NCI-H2029 treated with DMSO at 0.1 percent for 48 hours (cell line): ENCODE data around the gene BORCS8.

Experiments used
- DNase-seq: peaks from one replicate; lab custom pipeline; 2025; lab: John Stamatoyannopoulos, UW

Gene BORCS8

DNA sequence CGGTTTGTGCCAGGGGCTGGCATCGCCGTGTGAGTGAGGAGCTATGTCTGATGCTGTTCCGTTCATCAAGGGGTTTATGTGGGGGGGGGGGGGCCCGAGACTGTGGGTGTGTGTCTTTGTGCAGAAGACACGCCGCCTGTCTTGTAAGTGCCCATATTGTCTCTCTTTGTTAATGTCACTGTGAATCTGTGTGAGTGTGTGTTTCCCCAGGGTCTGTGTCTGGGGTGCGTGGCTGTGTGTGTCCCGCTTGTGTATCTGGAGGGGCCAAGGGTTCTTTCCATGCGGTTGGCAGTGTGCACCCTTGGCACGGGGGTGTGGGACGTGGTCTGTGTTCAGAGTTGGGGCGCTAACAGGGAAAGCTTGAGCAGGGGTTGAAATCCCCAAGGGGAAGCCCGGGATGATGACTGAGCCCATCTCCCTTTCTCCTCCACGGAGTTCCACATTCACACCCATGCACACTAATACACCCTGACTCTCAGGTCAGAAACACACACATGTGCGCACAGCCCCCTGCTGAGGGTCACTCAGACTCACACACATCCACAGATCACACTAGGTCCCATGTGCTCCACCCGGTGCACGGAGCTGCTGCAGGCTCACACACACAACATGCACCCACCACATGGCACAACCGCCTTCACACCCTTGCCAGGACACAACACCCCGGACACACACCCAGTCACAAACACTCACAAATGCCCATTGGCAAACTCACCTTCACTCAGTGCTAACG lies 21.6 kb upstream of the BORCS8 start:
- no peak for DNase-seq

DNA sequence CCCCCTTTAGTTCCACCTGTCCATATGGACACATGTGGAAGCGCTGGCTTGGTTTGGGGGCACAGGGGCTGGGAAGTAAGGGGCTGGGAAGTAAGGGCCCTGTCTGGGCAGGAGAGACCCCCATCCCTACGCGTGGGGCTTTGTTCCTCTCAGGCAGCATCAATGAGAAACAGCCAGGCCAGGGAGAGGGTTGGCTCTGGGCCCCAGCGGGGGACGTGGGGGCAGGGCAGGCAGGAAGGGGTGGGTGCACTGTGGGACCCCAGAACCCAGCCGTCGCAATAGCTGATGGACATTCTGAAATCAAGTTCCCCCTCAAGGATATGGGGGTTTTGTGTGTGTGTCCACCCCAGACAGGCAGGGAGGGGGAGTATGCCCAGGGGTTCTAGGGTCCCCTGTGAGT lies 21.0 kb upstream of the BORCS8 start:
- no peak for DNase-seq

DNA sequence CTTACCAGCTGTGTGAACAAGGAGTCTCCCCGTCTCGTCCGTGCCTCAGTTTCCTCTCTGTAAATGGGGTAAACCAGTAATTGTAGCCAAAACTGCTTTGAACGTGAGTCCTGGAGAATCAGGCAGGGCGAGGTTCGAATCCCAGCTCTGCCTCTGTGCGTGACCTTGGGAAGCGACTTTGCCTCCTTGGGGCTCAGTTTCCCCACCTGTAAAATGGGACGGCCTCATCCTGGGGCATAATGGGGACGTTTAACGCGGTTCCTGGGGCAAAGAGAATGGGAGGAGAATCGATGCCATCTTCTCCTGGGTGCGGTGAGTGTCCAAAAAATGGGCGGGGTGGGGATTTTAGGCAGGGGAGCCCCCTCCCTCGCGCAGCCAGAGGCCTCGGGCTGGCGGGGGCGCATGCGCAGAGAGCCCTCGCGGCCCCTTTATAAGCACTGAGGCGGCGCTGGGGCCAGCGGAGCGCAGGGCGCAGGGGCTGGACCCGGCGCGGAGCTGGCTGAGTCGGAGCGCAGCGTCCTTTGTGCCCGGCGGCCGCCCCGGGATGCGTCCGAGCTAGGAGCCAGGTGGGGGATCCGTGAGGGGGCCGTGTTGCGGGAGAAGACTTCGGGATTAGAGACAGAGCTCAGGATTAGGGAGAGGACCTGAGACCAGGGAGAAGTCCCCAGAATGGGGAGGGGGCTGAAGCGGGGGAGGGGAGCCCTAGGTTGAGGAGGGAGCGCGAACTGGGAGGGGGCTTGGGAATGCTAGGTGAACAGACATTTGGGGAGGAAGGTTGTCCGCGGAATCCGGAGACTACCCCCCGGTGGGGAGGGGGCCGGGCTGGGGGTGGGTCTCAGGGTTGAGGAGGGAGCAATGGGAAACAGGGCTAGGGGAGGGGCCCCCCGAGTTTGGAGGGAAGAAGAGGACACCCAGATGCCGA lies 19.8 kb upstream of the BORCS8 start, which contains the start of gene NCAN:
TSS of gene NCAN (plus strand) at position 460 of the 922 bp plus-strand sequence. CDS start 4,996 bp downstream, outside the sequence.
- no peak for DNase-seq

DNA sequence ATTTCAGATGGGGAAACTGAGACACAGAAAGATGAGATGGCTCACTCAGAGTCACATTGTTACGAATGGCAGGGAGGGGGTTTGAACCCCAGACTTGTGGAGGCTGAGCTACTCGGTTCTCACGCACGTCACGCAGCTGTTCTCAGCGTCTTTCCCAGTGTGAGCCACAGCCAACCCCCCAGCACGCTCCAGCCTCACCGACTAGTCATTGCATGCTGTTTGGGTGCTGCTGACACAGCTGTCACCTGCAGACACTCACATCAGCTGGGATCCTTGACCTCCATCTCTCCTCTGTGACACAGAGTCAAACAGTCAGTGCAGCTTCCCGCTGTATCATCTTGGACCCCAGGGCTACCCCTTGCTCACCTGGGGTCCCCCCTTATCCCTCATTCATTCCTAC lies 17.4 kb upstream of the BORCS8 start:
- no peak for DNase-seq

DNA sequence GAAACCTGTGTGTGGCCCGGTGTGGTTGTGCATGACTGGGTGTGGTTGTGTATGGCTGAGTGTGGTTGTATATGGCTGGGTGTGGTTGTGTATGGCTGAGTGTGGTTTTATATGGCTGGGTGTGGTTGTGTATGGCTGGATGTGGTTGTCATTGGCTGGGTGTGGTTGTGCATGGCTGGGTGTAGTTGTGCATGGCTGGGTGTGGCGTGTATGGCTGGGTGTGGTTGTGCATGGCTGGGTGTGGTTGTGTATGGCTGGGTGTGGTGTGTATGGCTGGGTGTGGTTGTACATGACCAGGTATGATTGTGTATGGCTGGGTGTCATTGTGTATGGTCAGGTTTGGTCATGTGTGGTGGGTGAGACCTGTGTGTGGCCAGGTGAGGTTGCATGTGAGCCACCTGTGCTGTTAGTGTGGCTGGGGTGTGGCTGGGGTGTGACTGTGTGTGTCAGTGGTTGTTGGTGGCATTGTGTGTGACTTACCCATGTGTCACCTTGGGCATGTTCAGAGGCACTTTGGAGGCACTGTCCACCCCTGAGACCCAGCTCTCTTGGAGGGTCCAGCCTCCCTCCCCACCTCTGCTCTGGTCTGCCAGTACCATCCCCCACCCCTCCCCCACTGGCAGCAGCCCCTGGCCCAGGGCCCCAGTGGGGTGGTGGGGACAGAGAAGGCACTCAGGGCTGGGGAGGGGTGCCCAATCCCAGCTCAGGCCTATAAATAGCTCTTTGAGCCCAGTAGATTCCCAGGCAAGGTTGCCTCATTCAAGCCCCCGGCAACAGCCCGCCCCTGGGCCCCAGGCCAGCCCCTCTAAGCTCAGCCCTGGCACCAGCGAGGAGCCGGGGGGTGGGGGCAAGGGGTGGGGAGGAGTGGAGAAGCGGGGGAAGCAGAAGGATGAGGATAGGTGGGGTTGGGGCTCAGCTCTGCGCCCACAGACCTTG lies 16.0 kb upstream of the BORCS8 start:
- no peak for DNase-seq

DNA sequence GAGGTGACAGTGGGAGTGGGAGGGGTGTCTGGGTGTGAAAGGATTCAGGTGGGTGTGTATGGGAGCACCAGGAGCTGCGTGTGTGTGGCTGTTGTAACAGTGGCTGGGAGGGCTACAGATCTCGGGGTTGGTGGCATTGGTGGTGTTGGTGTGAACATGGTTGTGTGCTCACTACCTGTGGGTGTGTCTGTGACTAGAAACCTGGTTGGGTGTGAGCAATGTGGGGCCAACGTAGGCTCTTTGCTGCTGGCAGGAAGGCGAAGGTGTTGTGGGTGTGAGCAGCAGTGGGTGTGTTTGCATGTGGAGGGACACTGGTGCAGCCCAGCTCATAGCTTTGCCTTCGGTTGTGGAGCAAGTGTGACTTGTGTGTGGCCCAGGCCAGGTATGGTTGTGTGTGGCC lies 15.0 kb upstream of the BORCS8 start:
- DNase-seq = no peak

DNA sequence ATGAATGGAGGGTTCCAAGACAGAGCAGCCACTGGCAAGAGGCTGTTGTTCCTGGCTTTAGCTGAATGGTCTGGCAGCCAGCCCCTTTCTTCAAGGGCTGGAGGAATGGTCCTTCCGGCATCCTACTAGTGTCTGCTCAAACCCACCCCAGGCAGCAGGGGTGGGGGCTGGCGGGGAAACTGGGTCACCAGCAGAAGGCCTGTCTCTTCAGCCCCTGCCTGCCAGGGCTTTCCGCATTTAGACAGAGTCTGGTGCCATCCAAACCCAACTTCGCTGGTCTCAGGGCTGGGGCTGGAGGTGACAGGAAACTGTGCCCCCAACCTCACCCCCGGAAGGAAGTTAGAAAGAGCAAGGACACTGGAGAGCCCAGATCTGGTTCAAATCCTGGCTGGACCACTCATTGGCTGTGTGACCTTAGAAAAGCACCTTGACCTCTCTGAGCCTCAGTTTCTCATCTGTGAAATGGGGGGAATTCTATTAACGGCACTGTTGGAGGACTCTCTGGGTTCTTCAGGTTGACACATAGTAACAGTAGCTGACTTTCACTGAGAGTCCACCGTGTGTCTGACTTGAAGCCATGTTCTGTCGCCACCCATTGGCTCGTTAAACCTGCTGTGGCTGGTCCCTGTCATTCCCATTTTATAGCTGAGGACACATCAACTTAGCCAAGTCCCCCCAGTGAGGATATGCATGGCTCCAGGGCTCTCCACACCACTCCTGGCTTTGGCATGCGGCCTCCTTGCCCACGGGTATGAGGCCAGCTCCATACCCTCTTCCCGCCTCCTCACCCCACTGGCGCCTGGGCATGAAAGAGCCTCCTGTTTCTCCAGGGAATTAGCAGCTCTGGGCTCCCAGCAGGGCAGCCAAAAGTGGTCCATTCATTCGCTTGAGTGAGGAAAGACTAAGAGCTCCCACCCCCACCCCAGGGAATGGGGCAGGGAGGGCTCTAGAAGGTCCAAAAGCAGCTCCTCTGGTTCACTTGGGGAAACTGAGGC lies 13.8 kb upstream of the BORCS8 start:
- no peak for DNase-seq

DNA sequence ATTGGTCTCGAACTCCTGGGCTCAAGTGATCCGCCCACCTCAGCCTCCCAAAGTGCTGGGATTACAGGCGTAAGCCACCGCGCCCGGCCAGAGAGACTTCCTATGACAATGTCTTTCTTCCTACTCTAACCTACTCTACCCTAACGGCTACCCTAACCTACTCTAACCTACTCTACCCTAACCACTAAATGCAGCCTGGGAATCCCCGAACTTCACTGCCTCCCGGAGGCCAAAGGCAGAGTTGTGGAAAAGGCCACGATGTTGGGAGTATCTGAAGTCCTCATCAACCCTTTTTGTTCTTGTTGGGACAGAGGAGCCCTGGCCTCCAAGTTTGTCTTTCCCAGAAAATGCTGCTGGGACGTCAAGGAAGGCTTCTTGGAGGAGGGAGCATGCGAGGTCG lies 12.2 kb upstream of the BORCS8 start:
- no peak for DNase-seq

DNA sequence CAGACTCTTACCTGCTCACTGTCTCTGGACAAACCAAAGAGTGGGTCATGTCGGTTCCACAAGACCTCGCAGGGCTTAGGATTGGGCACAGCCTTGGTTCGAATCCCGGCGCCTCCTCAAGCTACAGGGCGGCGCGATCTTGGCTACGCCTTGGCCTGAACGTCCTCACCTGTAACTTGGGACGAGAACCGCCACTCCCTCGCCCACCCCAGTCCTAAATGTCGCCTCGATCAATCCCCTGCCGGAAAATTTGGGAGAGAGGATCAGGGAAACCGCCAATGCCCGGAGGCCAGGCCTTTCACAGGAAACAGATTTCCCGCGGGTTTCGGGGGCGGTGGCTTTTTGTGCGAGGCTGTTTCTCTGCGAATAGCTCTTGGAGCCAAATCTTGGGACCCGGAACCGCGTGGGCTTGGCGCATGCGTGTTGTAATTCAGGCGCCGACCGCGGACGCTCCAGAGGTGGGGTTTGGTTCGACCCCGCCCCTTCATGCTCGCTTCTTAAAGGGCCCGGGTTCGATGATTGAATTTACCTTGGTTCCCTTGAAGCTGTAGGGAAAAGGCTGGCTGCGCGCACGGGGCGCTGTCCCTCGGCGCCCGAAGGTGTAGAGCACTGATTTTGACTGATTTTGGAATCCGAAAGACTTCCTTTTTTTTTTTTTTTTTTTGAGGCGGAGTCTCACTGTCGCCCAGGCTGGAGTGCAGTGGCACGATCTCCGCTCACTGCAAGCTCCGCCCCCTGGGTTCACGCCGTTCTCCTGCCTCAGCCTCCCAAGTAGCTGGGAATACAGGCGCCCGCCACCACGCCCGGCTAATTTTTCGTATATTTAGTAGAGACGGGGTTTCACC lies 11.3 kb upstream of the BORCS8 start, which contains the start of gene NR2C2AP:
TSS of gene NR2C2AP (minus strand) at position 403 of the 845 bp plus-strand sequence. CDS start at position 49, 354 bp downstream.
- DNase-seq = peak; percentile 67

DNA sequence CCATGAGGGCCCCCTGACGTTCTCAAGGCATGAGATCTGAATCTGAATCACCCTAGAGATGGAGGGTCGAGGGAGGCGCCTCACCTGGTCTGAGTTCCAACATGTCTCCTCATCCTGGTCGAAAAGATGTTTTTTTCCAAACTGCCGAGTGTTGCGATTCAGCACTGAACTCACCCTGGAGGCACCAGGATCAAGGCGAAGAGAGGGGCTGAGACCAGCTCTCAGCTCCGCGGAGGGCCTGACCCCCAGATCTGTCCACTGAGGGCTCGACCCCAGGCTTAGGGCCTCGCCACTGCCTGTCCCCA lies 10.7 kb upstream of the BORCS8 start:
- no peak for DNase-seq

DNA sequence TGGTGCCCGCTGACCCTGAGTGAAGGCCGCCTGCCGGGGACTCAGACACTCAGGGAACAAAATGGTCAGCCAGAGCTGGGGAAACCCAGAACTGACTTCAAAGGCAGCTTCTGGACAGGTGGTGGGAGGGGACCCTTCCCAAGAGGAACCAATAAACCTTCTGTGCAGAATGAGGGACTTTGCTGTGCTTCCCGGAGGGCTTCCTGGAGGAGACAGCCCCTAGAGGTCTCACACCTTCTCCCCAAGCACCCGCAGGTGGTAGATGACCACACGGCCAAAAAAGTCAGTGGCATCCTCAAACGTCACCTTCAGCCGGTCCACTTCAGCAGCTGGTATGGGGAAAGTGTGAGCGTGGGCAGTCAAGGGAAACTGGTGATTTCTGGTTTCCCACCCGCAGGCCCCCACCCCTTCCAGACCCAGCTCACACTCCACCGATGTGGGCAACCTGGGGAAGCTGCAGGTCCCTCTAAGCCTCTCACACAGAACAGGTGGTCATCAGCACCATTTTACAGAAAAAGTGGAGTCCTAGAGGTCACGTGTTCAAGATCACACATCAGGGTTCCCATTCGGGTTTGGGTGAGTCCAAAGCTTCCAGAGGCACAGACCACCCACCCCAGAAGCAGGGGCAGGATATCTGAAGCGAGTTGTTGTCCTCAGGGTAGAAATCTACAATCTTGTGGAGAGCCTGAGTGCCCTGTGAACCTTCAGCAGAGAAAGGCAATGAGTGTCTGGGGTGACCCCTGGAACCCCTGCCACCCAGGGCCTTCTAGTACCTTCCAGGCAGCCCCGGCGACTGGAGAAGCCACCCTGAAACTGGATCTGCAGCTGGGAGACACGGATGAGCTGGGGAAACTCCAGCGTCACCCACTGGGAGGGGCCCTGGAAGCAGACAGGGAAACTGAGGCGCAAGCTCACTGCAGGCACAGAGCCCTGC lies 10.0 kb upstream of the BORCS8 start:
- no peak for DNase-seq

DNA sequence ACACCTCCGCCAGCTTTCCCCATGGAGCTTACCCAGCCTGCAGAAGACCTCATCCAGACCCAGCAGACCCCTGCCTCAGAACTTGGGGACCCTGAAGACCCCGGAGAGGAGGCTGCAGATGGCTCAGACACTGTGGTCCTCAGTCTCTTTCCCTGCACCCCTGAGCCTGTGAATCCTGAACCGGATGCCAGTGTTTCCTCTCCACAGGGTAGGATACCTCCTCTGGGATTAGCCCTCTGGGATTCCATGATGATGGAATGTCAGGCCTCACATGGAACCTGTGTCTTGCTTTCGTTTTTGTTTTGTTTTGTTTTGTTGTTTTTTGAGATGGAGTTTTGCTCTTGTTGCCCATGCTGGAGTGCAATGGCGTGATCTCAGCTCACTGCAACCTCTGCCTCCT lies 2.0 kb upstream of the BORCS8 start:
- no peak for DNase-seq

DNA sequence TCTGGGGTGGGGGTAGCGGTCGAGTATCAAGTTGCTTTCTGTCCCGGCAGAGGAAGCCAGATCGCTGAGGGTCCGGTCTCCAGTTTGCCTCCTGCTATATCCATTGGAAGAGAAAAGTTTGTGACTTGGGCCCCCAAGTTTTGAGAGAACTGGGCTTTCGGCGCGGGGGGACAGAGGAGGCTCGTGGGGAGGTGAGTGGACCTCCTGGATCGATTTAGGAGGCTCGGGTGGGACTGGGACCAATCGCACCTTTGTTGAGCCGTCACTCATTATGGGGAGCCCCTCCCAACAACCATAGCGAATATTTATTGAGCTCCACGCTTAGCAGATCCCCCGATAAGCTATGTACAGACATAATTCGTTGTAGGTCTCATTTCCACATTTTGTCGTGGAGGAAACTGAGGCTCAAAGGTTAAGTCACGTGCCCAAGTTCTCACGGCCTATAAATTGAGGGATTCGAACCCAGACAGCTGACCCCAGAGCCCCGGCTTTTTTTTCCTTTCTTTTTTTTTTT lies 1.0 kb upstream of the BORCS8 start:
- DNase-seq = no peak

DNA sequence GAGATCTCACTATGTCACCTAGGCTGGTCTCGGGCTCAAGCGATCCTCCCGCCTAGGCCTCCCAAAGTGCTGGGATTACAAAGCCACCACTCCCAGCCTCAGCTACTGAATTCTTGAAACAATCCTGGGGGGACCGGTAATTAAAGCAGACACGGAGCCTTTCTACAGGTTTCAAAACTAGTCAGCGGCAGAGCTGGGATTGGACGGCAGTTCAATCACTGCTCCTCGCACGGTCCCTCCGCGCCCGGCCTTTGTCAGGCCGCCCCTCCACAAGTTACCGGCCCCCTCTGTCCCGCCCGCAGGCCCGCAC lies 229 bp downstream of the BORCS8 start:
- DNase-seq = no peak

DNA sequence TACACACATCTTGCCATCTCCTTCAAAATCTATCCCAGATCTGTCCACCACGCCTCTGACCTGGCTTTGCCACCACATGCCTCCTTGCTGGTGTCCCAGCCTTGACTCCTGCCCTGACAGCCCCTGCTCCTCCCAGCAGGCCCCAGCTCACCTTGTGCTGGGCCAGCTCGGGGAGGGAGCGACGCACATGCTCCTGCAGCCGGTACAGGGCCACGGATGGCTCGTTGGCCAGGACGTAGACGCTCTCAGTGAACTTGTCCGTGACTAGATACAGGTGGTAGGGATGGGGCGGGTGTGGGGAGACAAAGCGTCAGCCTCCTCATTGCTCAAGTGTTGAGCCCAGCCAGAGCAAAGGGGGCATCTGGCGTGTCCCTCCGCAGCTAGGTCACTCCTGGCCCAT lies 5.2 kb downstream of the BORCS8 start:
- DNase-seq = no peak

DNA sequence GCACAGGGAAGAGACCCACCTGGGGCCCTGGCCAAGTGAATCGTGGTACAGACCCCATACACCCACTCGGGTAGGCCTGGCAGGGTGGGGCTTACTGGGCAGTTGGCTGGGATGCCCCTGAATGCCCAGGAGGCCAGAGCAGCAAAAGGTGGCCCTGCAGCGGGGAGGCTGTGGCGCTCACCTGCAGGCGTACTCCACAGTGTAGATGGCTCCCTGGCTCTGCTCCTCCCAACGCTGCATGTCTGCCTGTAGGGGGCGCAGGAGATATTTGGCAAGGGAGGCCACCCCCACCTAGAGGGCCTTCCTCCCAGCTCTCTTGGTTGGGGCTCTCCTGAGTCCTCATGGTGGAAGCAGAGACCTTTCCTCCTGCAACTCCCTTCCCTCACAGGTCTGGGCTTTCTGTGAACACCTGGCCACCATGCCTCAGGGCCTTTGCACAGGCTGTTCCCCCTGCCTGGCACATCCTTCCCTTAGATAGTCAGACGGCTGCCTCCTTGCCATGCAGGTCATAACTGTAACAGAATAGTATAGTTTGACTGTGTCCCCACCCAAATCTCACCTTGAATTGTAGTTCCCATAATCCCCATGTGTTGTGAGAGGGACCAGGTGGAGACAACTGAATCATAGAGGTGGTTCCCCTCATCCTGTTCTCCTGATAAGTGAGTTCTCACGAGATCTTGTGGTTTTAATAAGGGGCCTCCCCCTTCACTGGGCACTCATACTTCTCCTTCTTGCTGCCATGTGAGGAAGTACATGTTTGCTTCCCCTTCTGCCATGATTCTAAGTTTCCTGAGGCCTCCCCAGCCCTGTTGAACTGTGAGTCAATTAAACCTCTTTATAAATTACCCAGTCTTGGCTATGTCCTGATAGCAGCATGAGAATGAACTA lies 5.9 kb downstream of the BORCS8 start:
- DNase-seq = no peak

DNA sequence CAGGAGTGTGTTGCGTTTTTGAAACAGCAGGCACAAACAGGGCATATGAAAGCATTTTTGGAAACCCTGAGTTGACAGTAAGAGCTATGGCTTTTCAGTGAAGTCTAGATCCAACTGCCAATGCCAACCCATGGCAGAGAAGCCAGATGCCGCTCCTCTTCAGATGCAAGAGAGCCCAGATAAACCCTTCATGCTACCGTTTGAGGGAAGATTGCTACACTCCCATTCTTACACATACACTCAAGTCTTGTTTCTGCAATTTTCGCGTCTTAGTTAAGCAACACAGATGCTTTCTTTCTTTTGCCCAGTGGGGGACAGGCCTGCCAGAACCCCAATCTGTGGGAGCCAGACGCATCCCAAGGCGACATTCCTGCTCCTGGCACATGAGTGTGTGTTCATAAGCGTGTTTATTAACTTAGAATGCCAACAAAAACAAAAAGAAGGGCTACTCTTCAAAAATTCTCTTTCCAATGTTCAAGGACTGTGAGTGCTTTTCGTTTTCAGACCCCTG lies 10.4 kb downstream of the BORCS8 start:
- no peak for DNase-seq
